Dendritic cell treated with granulocyte-macrophage colony-stimulating factor and Interleukin-4, amounts not matched to agents 40 ng/mL and 50 ng/mL, for 4 days (primary cell): Measurements from ENCODE around the gene MROH7.

Source experiments
- H3K27ac Mint-ChIP-seq: one replicate; pipeline ENCODE4 v1.8.0; 2022; ENCODE audit warnings: mild to moderate bottlenecking, mixed read lengths
- H3K27me3 Mint-ChIP-seq: one replicate; pipeline ENCODE4 v1.8.0; 2022; ENCODE audit warnings: mild to moderate bottlenecking, mixed read lengths
- H3K36me3 Mint-ChIP-seq: one replicate; pipeline ENCODE4 v1.8.0; 2022; ENCODE audit warnings: low read depth, mixed read lengths
- H3K4me1 Mint-ChIP-seq: one replicate; pipeline ENCODE4 v1.8.0; 2022; ENCODE audit warnings: low read depth, mixed read lengths
- H3K4me3 Mint-ChIP-seq: one replicate; pipeline ENCODE4 v1.8.0; 2022; ENCODE audit warnings: mild to moderate bottlenecking, moderate library complexity, mixed read lengths
- H3K9me3 Mint-ChIP-seq: one replicate; pipeline ENCODE4 v1.8.0; 2022; ENCODE audit warnings: mixed read lengths
- intact Hi-C: fragments of 100-400 bp; cut with micrococcal nuclease; formaldehyde crosslinking; loops from one replicate; pipeline ENCODE4 v1.15.0; 2022

The MROH7 gene

DNA sequence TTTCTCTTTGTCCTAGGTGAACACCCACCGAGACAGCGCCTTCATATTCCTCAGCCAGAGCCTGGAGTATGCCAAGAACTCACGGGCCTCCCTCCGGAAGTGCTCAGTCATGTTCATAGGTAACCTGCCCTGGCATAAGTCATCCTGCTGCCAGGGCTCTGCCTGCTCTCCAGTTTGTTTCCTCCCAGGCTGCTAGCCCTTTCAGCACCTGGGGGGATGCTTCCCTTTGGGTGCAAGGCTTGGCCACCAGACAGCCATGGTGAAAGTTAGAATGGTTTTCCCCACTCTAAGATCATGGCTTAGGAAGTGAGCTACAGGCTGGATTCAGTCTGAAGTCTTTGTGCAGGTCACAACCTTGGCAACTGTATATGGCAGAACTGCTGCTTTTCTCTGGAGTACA is 64.8 kb downstream of the MROH7 start:
- no peaks in the 10 kb centered on the region for H3K9me3 Mint-ChIP-seq
- H3K36me3 Mint-ChIP-seq = no peaks in the 10 kb centered on the region
- H3K27me3 Mint-ChIP-seq = no peaks in the 10 kb centered on the region
- intact Hi-C loops = no loop called here
- no peaks in the 10 kb centered on the region for H3K4me1 Mint-ChIP-seq
- H3K4me3 Mint-ChIP-seq = no peak overlapping the region
- no peak overlapping the region for H3K27ac Mint-ChIP-seq

GRCh38 chr1:54708385-54708784 is 66.8 kb downstream of the MROH7 start:
- Mint-ChIP-seq H3K9me3 (no peaks in the 10 kb centered on the region), H3K36me3 (no peaks in the 10 kb centered on the region), H3K27me3 (no peaks in the 10 kb centered on the region), H3K27ac (no peak overlapping the region), H3K4me1 (no peaks in the 10 kb centered on the region), H3K4me3 (no peak overlapping the region)
- intact Hi-C loops = no loop called here

- Mint-ChIP-seq H3K9me3 (no peaks in the 10 kb centered on the region), H3K27me3 (peaks cover 2% of the 10 kb centered on the region), H3K4me1 (no peaks in the 10 kb centered on the region), H3K36me3 (no peaks in the 10 kb centered on the region), H3K27ac (no peak overlapping the region), H3K4me3 (no peak overlapping the region)
- intact Hi-C loops = no loop called here
Measured at GRCh38 chr1:54709547-54710292, 68.1 kb downstream of the MROH7 start.

- no peaks in the 10 kb centered on the region for H3K9me3 Mint-ChIP-seq
- H3K27me3 Mint-ChIP-seq = peaks cover 2% of the 10 kb centered on the region
- intact Hi-C loops = no loop called here
- H3K4me3 Mint-ChIP-seq = no peak overlapping the region
- H3K4me1 Mint-ChIP-seq = peaks cover 6% of the 10 kb centered on the region
- no peak overlapping the region for H3K27ac Mint-ChIP-seq
- H3K36me3 Mint-ChIP-seq = no peaks in the 10 kb centered on the region
Measured at GRCh38 chr1:54710434-54710833, 68.8 kb downstream of the MROH7 start.

DNA sequence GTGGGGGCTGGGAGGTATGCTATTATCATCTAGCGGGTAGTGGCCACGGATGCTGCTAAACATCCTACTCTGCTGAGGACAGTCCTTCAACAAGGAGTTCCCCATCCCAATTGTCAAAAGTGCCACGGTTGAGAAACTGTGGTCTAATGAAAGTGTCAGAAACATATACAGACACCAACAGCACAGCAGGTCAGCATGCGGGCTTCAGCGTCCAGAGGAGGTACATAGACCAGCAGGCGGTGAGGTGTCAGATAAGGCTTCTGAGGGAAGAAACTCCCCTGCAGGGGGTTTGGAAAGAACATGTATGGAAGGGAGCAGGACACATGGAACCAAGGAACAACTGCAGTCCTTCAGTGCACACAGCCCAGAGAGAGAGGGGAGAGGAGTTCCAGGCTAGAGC is 69.3 kb downstream of the MROH7 start:
- peaks cover 4% of the 10 kb centered on the region for H3K36me3 Mint-ChIP-seq
- H3K9me3 Mint-ChIP-seq = no peaks in the 10 kb centered on the region
- no peak overlapping the region for H3K4me3 Mint-ChIP-seq
- H3K27me3 Mint-ChIP-seq = peaks cover 2% of the 10 kb centered on the region
- no peak overlapping the region for H3K27ac Mint-ChIP-seq
- H3K4me1 Mint-ChIP-seq = peaks cover 8% of the 10 kb centered on the region
- intact Hi-C loops = no loop called here

- H3K27me3 Mint-ChIP-seq = peaks cover 2% of the 10 kb centered on the region
- no peak overlapping the region for H3K27ac Mint-ChIP-seq
- H3K9me3 Mint-ChIP-seq = no peaks in the 10 kb centered on the region
- peaks cover 14% of the 10 kb centered on the region for H3K4me1 Mint-ChIP-seq
- H3K4me3 Mint-ChIP-seq = no peak overlapping the region
- intact Hi-C loops = no loop called here
- peaks cover 6% of the 10 kb centered on the region for H3K36me3 Mint-ChIP-seq
Measured at GRCh38 chr1:54711536-54711935, 70.0 kb downstream of the MROH7 start.

DNA sequence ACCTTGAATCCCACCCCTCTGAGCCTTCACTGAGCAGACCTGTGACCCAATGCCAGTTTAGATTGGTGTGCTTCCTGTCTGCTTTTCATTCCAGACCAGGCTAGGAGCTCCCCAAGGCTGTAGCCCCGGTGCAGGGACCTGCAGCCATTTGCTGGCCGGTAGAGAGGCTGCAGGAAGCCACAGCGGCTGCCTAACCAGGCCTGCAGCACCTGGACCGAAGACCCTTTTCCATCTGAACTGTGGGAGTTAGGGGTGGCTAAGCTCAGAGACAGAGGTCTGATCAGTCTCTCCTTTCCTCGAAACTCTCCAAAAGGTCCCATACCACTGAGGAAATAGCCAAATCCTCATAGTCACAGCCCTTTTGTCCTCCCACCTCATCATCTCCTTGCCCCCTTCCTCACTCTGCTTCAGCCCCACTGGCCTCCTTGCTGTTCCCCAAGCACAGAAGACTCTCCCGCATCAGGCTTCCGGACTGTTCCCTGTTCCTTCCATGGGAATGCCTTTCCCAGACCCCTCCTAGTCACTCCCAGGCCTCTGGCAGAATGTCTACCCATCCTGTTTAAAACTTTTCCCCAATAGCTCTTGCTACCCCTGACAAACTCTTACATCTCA is 73.4 kb downstream of the MROH7 start:
- Mint-ChIP-seq H3K4me1 (peaks cover 27% of the 10 kb centered on the region), H3K27ac (peak overlapping the region; percentile 85), H3K27me3 (peaks cover 2% of the 10 kb centered on the region), H3K36me3 (peaks cover 30% of the 10 kb centered on the region), H3K4me3 (peak overlapping the region; percentile 89), H3K9me3 (no peaks in the 10 kb centered on the region)
- intact Hi-C loops = loop anchor here (1.0 to 5.0 kb wide), 2 partner anchors 49 to 663 kb away; partner anchors contain the start of genes PARS2, TCEANC2 and TMEM59

GRCh38 chr1:54715493-54716298 is 74.1 kb downstream of the MROH7 start, which contains the start of gene TTC4:
TTC4 (plus strand) TSS chr1:54715861; CDS start chr1:54715909, 48 bp downstream.
- intact Hi-C loops = loop anchor here (1.0 to 5.0 kb wide), 2 partner anchors 49 to 663 kb away; partner anchors contain the start of genes PARS2, TCEANC2 and TMEM59
- H3K36me3 Mint-ChIP-seq = peaks cover 31% of the 10 kb centered on the region
- peaks cover 27% of the 10 kb centered on the region for H3K4me1 Mint-ChIP-seq
- peaks cover 2% of the 10 kb centered on the region for H3K27me3 Mint-ChIP-seq
- H3K27ac Mint-ChIP-seq = peak within 1 kb of the TSS; percentile 85
- H3K9me3 Mint-ChIP-seq = no peaks in the 10 kb centered on the region
- H3K4me3 Mint-ChIP-seq = peak within 1 kb of the TSS; percentile 89

GRCh38 chr1:54716299-54717047 is 74.9 kb downstream of the MROH7 start:
- peak overlapping the region; percentile 85 for H3K27ac Mint-ChIP-seq
- peak overlapping the region; percentile 89 for H3K4me3 Mint-ChIP-seq
- peaks cover 27% of the 10 kb centered on the region for H3K4me1 Mint-ChIP-seq
- peaks cover 2% of the 10 kb centered on the region for H3K27me3 Mint-ChIP-seq
- intact Hi-C loops = loop anchor here (5.0 kb wide), 1 partner anchor 664 kb away; the partner anchor contains the start of genes TCEANC2 and TMEM59
- H3K36me3 Mint-ChIP-seq = peaks cover 38% of the 10 kb centered on the region
- no peaks in the 10 kb centered on the region for H3K9me3 Mint-ChIP-seq

DNA sequence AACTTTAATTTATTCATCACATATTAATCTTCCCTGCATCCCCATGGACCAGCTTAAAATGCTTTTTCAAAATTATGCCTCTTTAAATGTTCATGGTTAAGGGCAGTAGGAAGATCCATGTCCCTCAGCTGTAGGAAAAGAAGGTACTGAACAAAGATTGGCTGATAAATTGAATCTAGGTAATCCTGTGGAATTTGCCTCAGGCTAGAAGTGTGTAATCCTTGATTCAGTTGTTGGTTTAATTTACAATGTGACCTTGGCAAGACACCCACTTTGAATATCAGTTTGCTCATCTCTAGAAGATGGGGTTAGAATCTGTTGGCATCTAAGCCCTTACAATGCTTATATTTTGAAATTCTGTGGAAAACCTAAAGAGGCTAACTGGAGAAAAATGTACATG is 80.1 kb downstream of the MROH7 start:
- no peaks in the 10 kb centered on the region for H3K27me3 Mint-ChIP-seq
- H3K9me3 Mint-ChIP-seq = no peaks in the 10 kb centered on the region
- intact Hi-C loops = no loop called here
- no peak overlapping the region for H3K27ac Mint-ChIP-seq
- peaks cover 84% of the 10 kb centered on the region for H3K36me3 Mint-ChIP-seq
- no peak overlapping the region for H3K4me3 Mint-ChIP-seq
- peaks cover 11% of the 10 kb centered on the region for H3K4me1 Mint-ChIP-seq

GRCh38 chr1:54723985-54724384 is 82.4 kb downstream of the MROH7 start:
- Mint-ChIP-seq H3K36me3 (peaks cover 88% of the 10 kb centered on the region), H3K4me3 (no peak overlapping the region), H3K4me1 (peaks cover 4% of the 10 kb centered on the region), H3K27ac (no peak overlapping the region), H3K9me3 (no peaks in the 10 kb centered on the region), H3K27me3 (no peaks in the 10 kb centered on the region)
- intact Hi-C loops = no loop called here

GRCh38 chr1:54724771-54725170 is 83.2 kb downstream of the MROH7 start:
- Mint-ChIP-seq H3K27me3 (no peaks in the 10 kb centered on the region), H3K4me3 (no peak overlapping the region), H3K4me1 (no peaks in the 10 kb centered on the region), H3K36me3 (peaks cover 90% of the 10 kb centered on the region), H3K9me3 (no peaks in the 10 kb centered on the region), H3K27ac (no peak overlapping the region)
- intact Hi-C loops = no loop called here

GRCh38 chr1:54728027-54728426 is 86.4 kb downstream of the MROH7 start:
- Mint-ChIP-seq H3K4me3 (no peak overlapping the region), H3K4me1 (no peaks in the 10 kb centered on the region), H3K36me3 (peaks cover 93% of the 10 kb centered on the region), H3K27ac (no peak overlapping the region), H3K9me3 (no peaks in the 10 kb centered on the region), H3K27me3 (no peaks in the 10 kb centered on the region)
- intact Hi-C loops = no loop called here
